Suppressor macrophage (primary cell): Measurements from ENCODE around the gene SFXN1.

Experiments used
- DNase-seq, 4 experiments: peaks; one replicate each; pipeline ENCODE4 v3.0.0-alpha.2; 2020 to 2022

The SFXN1 gene

DNA sequence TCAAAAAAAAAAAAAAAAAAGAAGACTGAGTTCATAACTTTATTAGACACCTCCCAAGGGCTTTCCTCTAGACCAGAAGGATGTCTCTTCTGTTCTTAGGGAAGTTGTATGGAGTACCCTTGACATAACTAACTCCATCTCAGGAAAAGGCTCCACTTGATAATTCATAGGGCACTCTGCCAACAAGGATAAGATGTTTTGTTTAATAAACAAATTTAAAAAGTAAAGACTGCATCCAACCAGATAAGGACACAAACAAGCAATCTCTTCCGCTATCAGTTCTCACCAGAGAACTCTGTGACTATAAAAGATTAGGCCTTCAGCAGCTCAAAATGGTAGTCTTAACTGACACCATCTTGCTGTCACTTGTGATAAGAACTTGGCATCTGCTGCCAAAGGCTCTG is 65.8 kb downstream of the SFXN1 start:
- DNase-seq, result no peak

DNA sequence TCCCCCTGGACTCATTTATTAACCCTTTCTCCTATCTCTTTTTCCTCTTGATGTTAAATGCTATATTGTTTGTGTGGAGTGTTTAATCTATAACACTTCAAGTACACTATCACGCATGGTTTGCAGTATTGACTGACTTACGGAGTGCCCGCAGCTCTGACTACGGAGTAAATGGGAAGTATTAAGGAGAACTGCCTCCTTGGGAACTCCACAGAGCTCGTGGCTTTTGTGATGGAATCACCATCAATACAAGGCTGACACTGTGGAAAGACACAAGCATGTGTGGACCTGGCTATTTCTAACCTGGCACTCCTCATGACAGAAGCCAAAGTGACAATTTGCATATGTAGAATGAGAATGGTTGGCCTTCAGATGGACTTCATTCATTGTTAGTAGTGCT is 66.2 kb downstream of the SFXN1 start:
- DNase-seq, result no peak

DNA sequence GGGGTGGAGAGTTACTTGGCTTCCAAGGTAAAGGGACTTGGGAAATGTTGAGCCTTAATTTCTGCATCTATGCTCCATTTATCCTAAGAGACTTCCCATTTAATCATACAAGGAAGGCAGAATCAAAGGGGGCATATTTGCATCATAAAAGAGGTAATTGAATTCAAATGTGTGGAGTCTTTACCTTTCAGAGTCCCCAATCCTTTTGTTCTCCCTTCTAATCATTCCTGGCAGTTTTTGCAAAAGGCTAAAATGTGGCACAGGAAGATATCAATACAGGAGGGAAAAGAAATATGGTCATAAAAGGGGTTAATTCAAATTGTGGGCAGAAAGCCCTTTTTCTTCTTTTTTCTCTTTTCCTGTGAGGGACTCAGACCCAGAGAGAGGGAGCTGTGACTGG is 69.5 kb downstream of the SFXN1 start:
- no peak for DNase-seq

DNA sequence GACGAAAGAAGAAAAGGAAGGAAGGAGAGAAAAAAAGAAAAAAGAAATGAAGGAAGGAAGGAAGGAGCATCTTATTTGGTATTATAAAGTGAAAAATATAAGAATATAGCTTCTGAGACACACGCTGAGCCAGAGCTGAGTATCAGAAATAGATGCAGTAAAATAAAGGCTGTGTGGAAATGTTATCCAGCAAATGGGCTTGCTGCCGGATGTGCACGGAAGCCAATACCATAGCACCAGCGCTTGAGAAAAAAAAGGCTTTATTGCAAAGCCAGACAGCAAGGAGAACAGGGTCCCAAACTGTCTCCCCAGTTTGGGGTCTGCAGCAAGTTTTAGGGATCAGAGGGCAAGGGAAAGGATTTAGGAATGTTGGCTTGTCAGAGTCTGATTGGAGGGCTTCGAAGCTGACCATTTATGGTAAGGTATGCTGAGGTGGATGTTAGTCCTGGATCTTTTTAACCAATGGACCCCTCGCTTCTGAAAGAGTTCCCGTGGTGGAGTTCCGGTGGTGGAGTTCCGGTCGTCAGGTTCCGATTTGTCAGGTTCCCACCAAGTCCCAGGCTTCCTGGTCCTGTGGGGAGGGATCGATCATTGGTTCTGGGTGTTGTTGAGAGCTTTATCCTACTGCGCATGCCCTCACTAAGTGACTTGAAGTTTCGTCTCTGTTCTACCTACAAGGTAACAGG is 70.4 kb downstream of the SFXN1 start:
- DNase-seq, result no peak

DNA sequence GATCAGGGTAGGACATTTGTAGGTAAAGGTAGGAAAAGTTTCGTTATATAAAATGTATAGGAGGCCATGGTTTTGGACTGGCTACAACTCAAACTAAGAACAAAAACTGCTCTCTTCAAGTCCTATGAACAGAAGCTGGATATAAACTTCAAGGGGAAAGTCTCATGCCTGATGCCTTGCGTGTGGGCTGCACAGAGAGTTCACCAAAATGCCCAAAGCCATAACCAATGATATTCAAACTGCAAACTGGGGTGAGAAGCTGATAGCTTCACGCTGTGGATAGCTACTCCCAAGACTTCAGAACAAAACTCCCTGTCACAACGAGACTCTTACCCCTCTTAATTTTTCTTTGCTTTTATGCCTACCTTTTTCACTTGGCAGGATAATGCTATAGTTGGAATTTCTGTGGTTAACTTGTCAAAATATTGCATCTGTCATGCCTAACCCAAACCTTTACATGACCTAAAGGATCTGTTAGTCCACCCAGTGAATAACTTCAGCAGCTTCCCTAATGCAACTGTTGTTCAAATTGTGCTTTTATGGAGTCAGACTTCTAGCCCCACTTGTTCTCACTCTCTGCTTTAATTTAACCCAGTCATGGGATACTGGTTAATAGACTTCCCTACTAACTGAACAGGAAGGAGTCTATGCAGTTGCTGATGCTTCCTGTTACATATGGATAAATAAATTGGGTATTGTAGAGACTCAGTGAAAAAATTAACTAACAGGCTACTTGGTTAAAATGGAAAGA is 71.9 kb downstream of the SFXN1 start:
- peak; percentile 25 to 64 (median 48) for DNase-seq

DNA sequence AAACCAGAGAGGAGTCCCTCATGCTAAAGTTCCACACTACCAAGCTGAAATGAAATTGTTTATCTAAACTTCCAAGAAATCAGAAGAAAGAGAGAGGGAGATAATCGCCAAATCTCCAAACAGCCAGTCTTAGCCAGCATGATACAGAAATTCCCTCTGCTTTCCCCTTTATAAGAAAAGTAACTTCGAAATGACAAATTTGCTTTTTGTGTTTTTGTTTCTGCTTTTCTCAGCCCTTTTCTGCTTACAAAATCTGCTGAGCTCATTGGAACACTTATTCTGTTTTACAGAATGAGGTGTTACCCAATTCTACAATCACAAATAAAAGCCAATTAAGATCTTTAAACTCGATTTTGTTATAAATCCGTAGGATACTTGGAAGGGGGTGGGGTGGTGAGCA is 72.9 kb downstream of the SFXN1 start:
- DNase-seq, result peak in 3 of 4 experiments; percentile 31 to 72 (median 59)

DNA sequence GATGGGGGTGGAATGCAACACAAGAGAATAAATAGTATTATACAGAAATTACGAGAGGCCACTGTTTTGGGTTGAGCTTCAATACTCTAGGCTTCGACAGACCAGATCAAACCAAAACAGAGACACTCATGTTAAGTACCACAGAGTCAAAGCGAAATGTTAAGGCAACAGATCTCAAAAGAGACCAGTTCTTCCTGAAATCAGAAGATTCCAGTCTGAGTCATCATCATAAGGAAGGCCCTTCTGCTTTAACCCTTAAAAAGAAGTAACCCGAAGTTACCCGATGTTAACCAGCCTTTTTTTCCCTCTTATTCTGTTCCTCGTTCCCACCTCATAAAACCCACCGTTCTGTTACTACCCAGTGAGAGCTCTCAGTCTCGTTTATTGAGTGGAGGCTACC is 75.9 kb downstream of the SFXN1 start:
- DNase-seq, result peak; percentile 19 to 78 (median 64)

DNA sequence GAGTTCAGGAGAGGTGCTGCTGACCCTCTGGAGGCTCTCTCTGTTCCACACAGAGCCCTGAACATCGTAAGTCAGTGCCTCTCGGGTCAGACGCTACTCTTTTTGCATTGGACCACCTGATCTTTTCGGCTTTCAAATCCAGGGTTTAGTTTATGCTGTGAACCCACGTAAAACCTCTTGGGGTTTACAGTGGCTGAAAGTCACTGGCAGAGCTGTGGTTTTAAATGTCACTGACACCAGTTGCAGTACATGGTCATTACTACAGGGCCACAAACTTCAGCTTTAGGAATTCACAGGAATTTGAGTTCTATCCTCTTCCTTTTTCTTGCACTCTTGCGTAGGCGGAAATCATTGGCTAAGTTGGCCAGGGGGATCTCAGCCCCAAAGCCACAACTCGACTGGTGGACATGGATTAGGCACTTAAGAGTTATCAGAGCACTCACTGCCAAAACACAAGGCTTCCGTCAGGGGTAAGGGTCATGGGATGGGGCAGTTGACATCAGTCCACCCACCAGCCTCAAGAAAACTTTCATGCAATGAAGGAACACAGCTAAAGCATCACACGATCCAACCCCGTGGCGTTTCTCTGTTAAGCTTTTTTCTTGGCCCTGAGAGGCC is 76.9 kb downstream of the SFXN1 start:
- peak; percentile 61 to 80 (median 65) for DNase-seq

DNA sequence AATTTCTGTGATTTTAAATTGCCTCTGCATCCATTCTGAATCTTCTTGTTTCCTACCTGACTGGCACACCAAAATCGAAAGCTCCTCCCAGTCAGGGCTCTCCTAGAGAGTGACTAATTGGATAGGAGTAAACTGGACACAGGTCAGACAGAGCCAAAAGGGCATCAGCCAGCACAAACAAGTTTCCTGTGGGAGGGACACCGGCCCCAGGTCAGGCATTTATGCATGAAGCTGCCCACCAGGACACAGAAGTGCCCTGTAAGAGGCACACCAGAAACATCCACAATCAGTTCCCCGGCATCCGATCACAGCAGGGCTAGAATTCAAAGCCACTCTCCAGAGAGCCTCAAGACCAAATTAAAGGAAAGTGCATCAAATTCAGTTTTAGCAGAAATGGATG is 78.4 kb downstream of the SFXN1 start:
- DNase-seq, result no peak

DNA sequence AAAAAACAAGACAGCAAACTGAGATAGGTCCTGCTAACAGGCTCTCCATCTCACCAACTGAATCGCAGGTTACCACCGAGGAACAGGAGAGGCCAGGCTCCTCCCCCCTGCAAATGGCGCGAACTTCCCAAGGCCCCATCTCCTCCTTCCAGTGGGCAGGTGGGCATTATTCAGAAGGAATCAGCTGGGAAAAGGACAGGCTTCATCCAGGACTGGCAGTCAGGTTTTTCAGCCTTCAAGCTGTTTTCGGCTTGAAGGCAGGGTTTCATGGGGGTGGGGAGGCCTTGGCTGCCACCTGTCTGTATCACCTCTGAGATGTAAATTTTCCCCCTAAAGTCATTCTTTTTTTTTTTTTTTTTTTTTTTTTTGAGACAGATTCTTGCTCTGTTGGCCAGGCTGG is 79.4 kb downstream of the SFXN1 start:
- DNase-seq, result no peak

DNA sequence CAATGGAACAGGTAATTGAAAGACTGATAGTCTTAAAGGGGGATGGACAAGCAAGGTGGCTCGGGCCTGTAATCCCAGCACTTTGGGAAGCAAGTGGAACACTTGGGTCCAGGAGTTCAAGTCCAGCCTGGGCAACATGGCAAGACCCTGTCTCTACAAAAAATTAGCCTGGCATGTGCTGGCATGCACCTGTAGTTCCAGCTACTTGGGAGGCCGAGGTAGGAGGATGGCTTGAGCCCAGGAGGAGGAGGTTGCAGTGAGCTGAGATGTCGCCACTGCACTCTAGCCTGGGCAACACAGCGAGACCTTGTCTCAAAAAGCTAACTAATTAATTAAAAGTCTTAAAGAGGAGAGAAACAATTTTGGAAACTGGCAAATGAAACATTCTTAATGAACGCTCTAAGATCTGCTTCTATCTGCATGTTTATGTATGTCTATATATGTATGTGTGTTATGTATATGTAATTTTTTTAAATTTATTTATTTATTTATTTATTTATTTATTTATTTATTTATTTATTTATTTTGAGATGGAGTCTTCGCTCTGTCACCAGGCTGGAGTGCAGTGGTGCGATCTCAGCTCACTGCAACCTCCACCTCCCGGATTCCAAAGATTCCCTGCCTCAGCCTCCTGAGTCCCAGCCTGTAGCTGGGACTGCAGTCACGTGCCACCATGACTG is 80.6 kb downstream of the SFXN1 start:
- DNase-seq, result no peak

DNA sequence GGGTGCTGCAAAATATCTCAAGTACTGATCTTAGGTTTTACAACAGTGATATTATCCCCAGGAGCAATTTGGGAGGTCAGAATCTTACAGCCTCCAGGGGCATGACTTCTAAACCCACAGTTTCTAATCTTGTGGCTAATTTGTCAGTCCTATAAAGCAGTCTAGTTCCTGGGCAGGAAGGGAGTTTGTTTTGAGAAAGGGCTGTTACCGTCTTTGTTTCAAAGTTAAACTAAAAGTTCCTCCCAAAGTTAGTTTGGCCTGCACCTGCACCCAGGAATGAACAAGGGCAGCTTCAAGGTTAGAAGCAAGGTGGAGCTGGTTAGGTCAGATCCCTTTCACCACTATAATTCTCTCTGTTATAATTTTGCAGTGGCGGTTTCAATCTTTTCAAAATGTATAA is 81.7 kb downstream of the SFXN1 start:
- no peak for DNase-seq

DNA sequence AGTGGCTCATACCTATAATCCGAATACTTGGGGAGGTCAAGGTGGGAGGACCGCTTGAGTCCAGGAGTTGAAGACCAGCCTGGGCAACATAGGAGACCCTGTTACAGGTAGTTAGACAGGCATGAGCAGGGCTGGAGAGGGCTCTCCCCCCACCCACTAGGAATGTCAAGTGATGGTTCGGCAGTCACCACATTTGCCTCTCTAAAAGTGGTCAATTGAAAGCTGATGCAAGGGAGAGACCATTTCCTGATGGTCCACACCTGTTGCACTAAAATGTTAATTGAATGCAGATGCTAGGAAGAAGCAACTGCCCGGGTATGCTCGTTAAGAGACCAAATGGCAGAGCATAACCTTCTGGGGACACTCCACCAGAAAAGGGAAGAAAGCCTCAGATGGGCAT is 82.7 kb downstream of the SFXN1 start:
- DNase-seq, result no peak

DNA sequence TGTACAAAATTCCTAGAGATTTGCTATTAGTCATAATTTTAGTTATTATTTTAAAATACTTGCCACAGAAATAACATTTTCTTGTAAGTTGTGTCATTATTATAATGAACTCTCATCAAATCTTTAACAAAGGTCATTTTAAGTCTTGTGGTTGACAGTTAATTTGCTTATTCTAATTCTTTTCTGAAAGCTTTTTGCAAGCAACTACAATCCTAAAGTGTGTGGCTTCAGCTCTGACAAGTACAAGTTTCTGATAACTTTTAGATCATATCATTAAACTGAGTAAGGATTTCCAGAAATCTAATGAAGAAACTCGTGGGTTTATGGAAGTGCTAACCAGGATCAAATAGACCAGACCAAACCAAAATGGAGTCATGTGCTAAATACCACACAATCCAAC is 86.4 kb downstream of the SFXN1 start:
- DNase-seq, result no peak

DNA sequence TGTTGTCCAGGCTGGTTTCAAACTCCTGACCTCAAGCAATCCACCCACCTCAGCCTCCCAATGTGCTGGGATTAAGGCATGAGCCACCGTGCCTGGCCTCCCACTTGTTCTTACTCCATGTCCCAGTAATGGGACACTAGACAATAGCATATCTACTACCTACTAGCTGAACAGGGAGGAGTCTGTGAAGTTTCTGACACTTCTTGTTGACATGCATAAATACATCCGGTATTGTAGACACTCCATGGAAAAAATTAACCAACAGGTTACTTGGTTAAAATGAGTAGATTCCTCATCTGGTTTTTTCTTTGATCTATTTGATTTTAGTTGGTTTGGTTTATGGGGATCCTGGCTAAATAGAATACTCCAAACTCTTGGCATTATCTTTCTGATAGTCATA is 88.3 kb downstream of the SFXN1 start:
- DNase-seq, result no peak

DNA sequence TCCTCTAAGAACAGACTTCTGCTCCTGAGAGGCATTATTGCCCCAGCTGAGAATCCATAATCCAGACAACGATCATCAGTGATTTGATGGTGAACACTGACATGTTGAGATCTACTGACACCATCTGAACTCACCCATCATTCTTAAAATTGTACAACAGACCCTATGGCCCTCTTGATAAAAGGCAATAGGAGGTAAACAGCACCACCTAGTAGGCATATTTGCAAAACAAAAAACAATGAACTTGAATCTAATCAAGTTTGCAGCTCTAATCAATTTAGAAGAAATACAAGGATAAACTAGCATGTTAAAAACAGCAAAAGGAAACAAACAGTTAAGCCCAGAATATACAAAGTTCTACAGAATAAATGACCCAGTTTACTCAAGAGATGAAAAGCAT is 89.6 kb downstream of the SFXN1 start:
- peak in 2 of 4 experiments; percentile 46 to 54 for DNase-seq

DNA sequence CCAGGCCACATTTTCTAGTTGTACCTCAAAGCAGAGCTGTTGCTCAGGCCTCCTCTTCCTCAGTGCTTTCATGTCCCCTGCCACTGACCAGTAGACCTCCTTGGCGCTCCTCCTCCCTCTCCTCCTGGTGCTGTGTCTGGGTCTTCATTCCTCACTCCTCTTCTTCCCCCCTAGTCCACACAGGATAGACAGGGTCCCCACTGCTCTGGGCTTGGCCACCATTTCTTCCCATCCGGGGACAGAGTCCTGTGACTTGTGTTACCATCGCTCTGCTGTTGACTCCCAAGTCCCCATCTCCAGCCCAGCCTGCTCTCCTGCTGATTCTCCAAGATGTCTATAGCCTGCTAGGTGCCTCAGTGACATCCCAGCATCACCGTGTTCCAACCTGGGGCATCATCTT is 91.3 kb downstream of the SFXN1 start:
- no peak for DNase-seq

DNA sequence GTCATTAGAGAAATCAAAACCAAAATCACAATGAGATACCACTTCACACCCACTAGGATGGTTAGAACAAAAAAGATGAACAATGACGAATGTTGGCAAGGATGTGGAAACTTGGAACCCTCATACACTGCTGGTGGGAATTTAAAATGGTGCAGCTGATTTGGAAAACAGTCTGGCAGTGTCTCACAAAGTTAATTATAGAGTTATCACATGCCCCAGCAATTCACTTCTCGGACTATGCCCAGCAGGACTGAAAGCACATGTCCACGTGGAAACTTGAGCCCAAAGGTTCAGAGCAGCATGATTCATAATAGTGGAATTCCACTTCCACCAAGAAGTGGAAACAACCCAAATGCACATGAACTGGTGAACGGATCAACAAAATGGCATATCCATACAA is 94.5 kb downstream of the SFXN1 start:
- DNase-seq, result no peak

DNA sequence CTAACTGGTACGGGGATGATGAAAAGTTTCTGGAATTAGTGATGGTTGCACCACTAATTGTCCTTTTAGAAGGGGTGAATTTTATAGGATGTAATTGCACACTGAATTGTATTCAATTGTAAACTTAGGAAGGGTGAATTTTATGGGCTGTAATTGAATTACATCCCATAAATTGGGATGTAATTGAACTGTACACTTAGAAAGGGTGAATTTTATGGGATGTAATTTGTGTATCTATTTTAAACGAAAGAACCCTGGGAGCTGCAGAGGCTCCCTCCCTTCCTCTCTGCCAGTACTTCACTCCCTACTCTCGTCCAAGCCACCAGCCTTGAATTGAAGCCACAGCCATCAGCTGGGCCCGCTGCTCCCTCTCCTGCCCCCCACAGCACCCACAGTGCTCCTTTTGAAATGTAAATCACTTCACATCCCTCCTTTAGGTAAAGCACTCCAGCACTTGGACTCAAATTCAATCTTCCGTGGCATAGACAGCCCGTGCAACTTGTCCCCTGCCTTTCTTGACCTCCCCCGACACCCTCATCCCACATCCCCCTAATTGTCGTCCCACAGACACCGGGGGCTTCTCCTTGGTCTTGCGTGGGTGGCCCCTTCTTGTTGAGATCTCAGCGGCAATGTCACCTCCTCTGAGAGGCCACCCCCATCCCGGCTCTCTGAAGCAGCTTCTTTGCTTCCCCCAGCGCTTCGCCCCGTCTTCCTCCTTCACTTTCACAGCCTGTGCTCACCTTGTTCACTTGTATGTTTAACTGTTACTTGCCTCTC is 95.3 kb downstream of the SFXN1 start:
- DNase-seq, result no peak

DNA sequence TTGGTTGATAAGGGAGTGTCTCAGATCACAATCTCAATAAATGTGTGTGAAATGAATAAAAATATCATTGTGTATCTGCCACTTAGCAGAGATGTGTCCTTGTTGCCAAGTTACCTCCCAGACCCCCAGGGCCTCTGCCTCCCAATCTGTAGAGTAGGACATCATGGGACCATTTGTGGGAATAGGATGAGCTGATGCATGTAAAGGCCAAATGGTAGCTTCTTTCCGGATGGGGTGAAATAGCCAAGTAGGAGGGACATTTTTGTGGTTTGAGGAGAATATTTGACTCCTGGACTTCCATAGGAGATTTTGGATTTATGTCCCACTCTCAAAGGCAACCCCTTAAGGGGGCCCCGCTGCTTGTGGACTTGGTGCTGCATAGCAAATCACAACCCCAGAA is 96.9 kb downstream of the SFXN1 start:
- DNase-seq, result no peak

DNA sequence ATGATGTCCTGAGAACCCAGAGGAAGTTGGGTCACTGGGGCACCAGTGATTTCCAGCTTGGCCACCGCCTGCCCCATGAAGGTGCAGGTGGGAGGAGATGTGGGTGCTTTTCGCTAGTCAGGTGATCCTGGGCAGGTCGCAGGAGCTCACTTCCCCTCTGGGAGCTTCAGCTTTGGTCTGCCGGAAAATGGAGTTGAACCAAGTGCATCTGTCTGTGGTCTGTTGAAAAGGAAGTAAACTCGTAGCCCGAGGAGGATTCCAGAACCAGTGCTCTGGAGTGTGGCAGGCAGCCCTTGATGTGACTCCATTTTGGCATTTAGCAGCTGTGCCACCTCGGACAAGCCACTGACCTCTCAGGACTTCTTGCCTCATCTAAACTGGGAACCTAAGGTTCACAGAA is 97.7 kb downstream of the SFXN1 start:
- DNase-seq, result peak; percentile 33 to 61 (median 54)

DNA sequence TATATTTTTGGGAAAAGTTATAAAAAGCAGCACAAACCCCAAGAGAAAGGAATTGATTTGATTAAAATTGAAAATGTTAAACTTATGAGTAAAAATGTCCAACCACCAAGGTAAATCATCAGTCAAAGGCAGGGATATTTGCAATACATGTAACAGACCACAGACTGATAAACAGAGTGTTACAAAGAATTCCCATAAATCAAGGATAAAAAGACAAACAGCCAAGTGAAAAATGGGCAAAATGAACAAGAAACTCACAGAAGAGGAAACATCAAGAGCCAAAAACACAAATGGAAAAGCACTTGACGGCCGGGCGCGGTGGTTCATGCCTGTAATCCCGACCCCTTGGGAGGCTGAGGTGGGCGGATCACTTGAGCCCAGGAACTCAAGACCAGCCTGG is 98.2 kb downstream of the SFXN1 start:
- no peak for DNase-seq
